Activated T-cell treated with anti-CD3 and anti-CD28 coated beads, Interleukin-2, amount 50 U/mL, for 4 hours (primary cell): ENCODE data around the gene TFF1. TPM values are rescaled to one million over a fixed set of nuclear protein-coding genes. Genes with fewer than 3 reads are reported as not detected.

ENCODE experiments used
- ATAC-seq, 2 donors: fragments of 200-7000 bp; cut with Tn5 transposase; one replicate each; pipeline ENCODE4 v1.10.0; 2021
- DNase-seq: peaks from one replicate; pipeline ENCODE4 v3.0.0-alpha.2; 2020
- H3K27me3 Mint-ChIP-seq: one replicate; pipeline ENCODE4 v1.8.0; 2021; ENCODE audit warnings: low read depth, mixed read lengths
- H3K36me3 Mint-ChIP-seq: one replicate; pipeline ENCODE4 v1.8.0; 2022; ENCODE audit warnings: mixed read lengths; ENCODE audit not compliant: insufficient read depth
- H3K4me1 Mint-ChIP-seq: one replicate; pipeline ENCODE4 v1.8.0; 2021; ENCODE audit warnings: low read depth, mixed read lengths
- H3K4me3 Mint-ChIP-seq: one replicate; pipeline ENCODE4 v1.8.0; 2021; ENCODE audit warnings: mild to moderate bottlenecking, moderate library complexity, mixed read lengths
- H3K9me3 Mint-ChIP-seq: one replicate; pipeline ENCODE4 v1.8.0; 2021; ENCODE audit warnings: mixed read lengths
- total RNA-seq, 3 donors: library from RNA; stranded (reverse); gene quantifications; one replicate each; pipeline ENCODE4 v1.2.1, GENCODE V29; 2021

TFF1 gene
- total RNA-seq, 3 donors from 2014 or later: 0.82 TPM; not detected in 2

- ATAC-seq (peak; percentile 23 to 33), DNase-seq (no peak)
- peaks cover 77% of the 10 kb centered on the region for H3K4me1 Mint-ChIP-seq
- H3K4me3 Mint-ChIP-seq: peak overlapping the region; percentile 88
- H3K9me3 Mint-ChIP-seq: peaks cover 9% of the 10 kb centered on the region
- no peaks in the 10 kb centered on the region for H3K27me3 Mint-ChIP-seq
- peaks cover 13% of the 10 kb centered on the region for H3K36me3 Mint-ChIP-seq
Observed at GRCh38 chr21:42405064-42406013, 39.0 kb upstream of the TFF1 start.

DNA sequence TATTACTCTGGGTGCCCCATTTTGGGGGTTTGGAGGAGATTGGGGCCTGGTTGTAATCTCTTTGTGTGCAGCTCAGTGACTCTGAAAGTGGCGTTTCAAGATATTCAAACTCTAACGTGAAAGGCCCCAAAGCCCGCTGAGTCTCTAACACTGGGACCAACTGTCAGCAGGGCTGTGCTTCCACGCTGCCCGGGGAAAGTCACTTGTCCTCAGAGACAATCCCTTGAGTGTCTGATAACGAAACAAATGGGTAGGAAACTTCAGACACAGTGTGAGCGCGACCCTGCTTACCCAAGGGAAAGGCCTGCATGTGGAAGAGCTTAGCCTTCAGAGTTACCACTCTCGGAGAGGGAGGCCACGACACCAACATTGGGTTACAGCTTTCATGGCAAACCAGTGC is 38.2 kb upstream of the TFF1 start:
- Mint-ChIP-seq H3K9me3 (peaks cover 9% of the 10 kb centered on the region), H3K4me1 (peaks cover 74% of the 10 kb centered on the region), H3K4me3 (peak overlapping the region; percentile 88), H3K27me3 (no peaks in the 10 kb centered on the region), H3K36me3 (peaks cover 13% of the 10 kb centered on the region)
- ATAC-seq (no peak), DNase-seq (no peak)

DNA sequence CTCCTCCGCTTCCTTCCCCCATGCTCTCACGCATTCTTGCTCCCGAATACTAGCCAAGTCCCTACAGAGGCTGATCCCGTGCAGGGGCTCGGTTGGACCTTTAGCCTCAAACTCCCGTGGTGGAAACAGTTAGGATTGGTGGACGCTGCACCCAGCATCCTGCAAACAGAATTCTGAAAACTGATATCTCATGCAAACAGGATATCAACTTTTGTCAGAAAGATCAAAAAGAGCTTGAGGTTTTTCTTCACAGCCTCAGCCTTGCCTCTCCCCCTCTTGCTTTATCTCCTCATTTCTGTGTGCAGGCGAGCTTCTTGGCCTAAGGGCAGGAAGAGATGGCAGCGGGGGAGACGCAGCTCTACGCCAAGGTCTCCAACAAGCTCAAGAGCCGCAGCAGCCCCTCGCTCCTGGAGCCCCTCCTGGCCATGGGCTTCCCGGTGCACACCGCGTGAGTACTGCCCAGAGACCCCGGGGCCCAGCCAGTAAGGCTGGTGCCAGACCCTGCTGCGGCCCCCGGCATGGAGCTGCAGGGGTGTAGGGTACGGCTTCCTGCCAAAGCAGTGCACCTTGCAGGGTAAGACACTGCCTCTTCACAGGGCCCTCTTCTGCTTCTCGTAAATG is 37.4 kb upstream of the TFF1 start, which contains the start of gene UBASH3A:
Gene UBASH3A (plus strand): TSS at position 292 of the 621 bp plus-strand sequence. CDS start 44 bp downstream, at position 336.
- ATAC-seq (peak; percentile 40 to 42), DNase-seq (no peak)
- Mint-ChIP-seq H3K4me1 (peaks cover 75% of the 10 kb centered on the region), H3K4me3 (peak within 1 kb of the TSS; percentile 88), H3K9me3 (peaks cover 9% of the 10 kb centered on the region), H3K27me3 (no peaks in the 10 kb centered on the region), H3K36me3 (peaks cover 13% of the 10 kb centered on the region)

GRCh38 chr21:42401820-42402251 is 35.5 kb upstream of the TFF1 start:
- Mint-ChIP-seq H3K9me3 (peaks cover 9% of the 10 kb centered on the region), H3K4me3 (no peak overlapping the region), H3K27me3 (no peaks in the 10 kb centered on the region), H3K4me1 (peaks cover 74% of the 10 kb centered on the region), H3K36me3 (peaks cover 6% of the 10 kb centered on the region)
- no peak for ATAC-seq
- DNase-seq: no peak

DNA sequence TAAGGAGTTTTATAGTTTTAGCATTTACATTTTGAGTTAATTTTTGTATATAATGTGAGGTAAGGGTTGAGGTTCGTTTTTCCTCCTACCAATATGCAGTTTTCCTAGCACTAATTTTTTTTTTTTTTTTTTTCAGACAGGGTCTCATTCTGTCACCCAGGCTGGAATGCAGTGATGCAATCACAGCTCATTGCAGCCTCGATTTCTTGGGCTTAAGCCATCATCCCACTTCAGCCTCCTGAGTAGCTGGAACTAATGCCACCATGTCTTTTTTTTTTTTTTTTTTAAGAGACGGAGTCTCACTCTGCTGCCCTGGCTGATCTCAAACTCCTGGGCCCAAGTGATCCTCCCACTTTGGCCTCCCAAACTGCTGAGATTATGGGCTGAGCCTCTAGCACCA is 34.8 kb upstream of the TFF1 start:
- H3K9me3 Mint-ChIP-seq: peaks cover 9% of the 10 kb centered on the region
- H3K27me3 Mint-ChIP-seq: no peaks in the 10 kb centered on the region
- DNase-seq: no peak
- no peak for ATAC-seq
- H3K4me1 Mint-ChIP-seq: peaks cover 67% of the 10 kb centered on the region
- peaks cover 5% of the 10 kb centered on the region for H3K36me3 Mint-ChIP-seq
- no peak overlapping the region for H3K4me3 Mint-ChIP-seq

- no peak for DNase-seq
- Mint-ChIP-seq H3K36me3 (peaks cover 5% of the 10 kb centered on the region), H3K27me3 (no peaks in the 10 kb centered on the region), H3K4me1 (peaks cover 65% of the 10 kb centered on the region), H3K9me3 (peaks cover 9% of the 10 kb centered on the region), H3K4me3 (peak overlapping the region; percentile 3)
- peak; percentile 56 to 64 for ATAC-seq
Observed at GRCh38 chr21:42400525-42400924, 34.2 kb upstream of the TFF1 start.

- Mint-ChIP-seq H3K4me1 (peaks cover 62% of the 10 kb centered on the region), H3K27me3 (no peaks in the 10 kb centered on the region), H3K4me3 (no peak overlapping the region), H3K36me3 (peaks cover 5% of the 10 kb centered on the region), H3K9me3 (peaks cover 9% of the 10 kb centered on the region)
- no peak for DNase-seq
- no peak for ATAC-seq
Observed at GRCh38 chr21:42398436-42399028, 32.2 kb upstream of the TFF1 start.

DNA sequence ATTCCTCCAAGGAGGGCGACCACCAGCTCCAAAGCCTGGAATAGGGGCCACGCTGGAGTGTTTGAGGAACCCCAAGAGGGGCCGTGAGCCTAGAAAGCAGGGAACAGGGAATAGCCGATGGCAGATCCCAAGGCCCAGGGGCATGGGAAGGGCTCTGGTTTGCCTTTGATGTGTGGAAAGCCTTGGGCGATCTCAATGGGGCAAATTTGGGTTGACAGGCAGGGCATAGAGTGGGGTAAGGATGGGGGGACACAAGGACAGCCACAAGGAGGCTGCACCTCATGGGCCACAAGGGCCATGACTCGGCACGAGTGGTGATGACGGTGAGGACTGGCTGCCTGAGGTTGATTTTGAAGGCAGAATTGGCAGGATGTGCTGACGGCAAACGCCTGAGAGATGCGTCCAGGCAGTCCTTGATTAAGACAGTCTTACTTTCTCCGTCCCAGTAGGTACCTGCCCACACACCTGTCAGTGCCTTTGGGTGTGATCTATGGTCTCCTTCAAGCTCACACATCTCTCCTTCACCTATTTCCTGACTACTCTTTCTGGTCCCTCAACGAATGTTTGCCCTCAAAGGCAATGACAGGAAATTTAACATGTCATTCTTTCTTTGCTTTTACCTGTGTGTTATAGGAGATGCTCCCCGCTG is 31.5 kb upstream of the TFF1 start:
- peaks cover 5% of the 10 kb centered on the region for H3K36me3 Mint-ChIP-seq
- H3K4me3 Mint-ChIP-seq: no peak overlapping the region
- ATAC-seq (no peak), DNase-seq (no peak)
- H3K27me3 Mint-ChIP-seq: no peaks in the 10 kb centered on the region
- H3K4me1 Mint-ChIP-seq: peaks cover 63% of the 10 kb centered on the region
- peaks cover 9% of the 10 kb centered on the region for H3K9me3 Mint-ChIP-seq

DNA sequence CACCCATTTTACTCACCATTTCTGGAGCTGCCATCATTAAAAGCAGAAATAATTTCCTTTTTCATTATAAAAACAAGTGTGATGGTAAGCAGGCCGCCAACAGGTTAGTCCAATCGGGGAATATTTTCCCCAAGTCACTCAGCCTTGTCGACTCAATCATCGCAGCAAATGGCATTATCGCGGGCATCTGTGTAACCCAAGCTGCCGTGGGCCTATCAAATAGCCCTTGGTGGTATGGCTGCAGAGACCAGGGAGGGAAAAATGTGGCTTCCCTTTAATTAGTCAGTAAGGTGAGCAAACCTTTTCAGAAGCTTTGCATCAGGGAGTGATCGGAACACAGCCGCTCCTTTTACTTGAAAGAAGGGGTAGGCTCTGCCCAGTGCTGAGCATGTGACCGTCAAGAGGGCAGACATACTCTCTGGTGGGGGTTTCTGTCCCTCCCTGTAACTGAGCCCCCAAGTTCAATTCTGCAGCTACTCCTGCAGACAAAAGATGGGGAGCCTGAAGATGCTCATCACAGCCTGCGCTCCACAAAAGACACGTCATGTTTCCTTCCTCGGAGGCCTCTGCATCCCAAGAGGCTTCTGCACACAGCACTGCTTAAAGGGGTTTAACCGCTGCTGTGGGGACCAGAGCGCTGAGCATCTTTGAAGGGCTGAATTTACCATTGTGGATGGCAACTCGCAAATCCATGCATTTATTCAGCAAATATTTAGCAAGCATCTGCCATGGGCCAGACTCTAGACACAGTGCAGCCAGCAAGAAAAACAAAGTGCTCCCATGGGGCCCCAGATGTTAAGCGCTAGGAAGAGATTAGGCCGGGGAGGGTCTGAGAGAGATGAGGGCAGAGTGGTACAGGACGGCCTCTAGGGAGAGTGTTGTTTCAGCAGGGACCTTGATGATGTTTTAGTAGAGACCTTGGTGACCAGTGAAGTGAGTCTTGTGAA is 30.7 kb upstream of the TFF1 start:
- Mint-ChIP-seq H3K4me1 (peaks cover 65% of the 10 kb centered on the region), H3K9me3 (peaks cover 7% of the 10 kb centered on the region), H3K27me3 (no peaks in the 10 kb centered on the region), H3K36me3 (peaks cover 5% of the 10 kb centered on the region), H3K4me3 (no peak overlapping the region)
- ATAC-seq (no peak), DNase-seq (no peak)

DNA sequence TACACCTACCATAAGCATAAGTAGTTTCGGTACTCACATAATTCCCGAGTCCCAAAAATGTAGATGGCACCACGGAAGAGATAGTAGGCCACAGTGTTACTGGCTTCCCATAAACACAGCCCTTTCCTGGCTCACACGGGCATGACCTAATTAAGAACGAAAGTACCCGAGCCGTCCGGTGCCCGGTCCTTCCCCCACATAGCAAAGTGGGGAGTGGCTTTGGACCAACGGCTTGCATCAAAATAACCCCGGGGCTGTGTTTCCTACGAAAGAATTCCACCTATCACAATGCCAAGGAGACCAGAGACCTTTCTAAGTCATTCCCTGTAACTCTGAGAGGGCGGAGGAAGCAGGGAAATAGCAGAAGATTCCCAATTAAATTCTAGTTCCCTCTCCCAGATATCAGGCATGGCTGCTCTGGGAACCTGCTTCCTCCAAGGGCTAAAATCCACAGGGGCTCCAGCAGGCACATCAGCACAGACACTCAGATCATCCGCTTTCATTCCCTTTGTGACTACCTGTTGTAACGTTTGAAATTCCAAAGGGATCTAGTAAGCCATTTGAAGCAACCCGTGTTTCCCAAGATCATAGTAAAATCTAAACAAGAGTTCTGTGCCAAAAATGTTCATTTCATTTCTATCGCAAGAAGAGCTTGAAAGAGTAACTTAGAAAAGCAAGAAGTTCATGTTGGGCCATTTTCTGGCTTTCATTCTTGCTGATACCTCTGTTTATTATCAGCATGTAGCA is 29.7 kb upstream of the TFF1 start, which contains the start of gene TMPRSS3:
Gene TMPRSS3 (minus strand): TSS at position 148 of the 747 bp plus-strand sequence. CDS start 635 bp downstream, outside the sequence.
- Mint-ChIP-seq H3K27me3 (peaks cover 3% of the 10 kb centered on the region), H3K9me3 (no peaks in the 10 kb centered on the region), H3K4me1 (peaks cover 63% of the 10 kb centered on the region), H3K4me3 (no peak within 1 kb of the TSS), H3K36me3 (no peaks in the 10 kb centered on the region)
- no peak for DNase-seq
- ATAC-seq: no peak

DNA sequence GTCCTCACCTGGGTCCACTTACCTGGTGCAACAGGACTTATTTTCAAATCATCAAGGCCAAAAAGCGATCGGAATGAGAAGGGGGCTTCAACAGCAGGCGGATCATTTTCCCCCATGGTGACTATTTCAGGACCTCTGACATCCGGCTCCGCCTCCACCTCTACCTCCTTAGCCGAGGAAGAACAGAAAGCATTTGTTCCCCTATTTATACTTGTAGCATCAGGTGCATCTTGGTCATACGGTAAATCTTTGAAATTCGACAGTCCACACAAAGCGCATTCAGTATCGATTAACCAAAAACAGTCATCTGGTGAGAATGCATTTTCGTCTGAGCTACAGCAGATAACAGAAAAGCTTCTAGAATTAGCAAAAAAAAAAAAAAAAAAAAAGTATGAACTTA is 29.0 kb upstream of the TFF1 start:
- Mint-ChIP-seq H3K36me3 (no peaks in the 10 kb centered on the region), H3K27me3 (peaks cover 3% of the 10 kb centered on the region), H3K9me3 (no peaks in the 10 kb centered on the region), H3K4me3 (no peak overlapping the region), H3K4me1 (peaks cover 62% of the 10 kb centered on the region)
- DNase-seq (no peak), ATAC-seq (no peak)

- DNase-seq (no peak), ATAC-seq (peak in 1 of 2 donors; percentile 34)
- H3K4me3 Mint-ChIP-seq: peak overlapping the region; percentile 71
- peaks cover 68% of the 10 kb centered on the region for H3K4me1 Mint-ChIP-seq
- peaks cover 3% of the 10 kb centered on the region for H3K27me3 Mint-ChIP-seq
- no peaks in the 10 kb centered on the region for H3K36me3 Mint-ChIP-seq
- H3K9me3 Mint-ChIP-seq: no peaks in the 10 kb centered on the region
Observed at GRCh38 chr21:42393443-42393950, 27.2 kb upstream of the TFF1 start.
